Umbilical cord (tissue), 2 donors: Measurements from ENCODE around the gene CDH4. TPM values are rescaled to one million over a fixed set of nuclear protein-coding genes. Genes with fewer than 3 reads are reported as not detected.
A peak's percentile ranks its signal among the peaks of the same experiment; 100 is the strongest.

Source experiments
- DNase-seq: peaks from one replicate; pipeline ENCODE4 v3.0.0-alpha.2; 2015; ENCODE audit warnings: low spot score
- total RNA-seq: library from RNA; depleted of rRNA; stranded (reverse); fragments of >200 nt; gene quantifications from one replicate; pipeline ENCODE4 v1.2.3, GENCODE V29; 2014; ENCODE audit warnings: low replicate concordance; ENCODE audit not compliant: insufficient read depth

The CDH4 gene
- 0.48 TPM for total RNA-seq

DNA sequence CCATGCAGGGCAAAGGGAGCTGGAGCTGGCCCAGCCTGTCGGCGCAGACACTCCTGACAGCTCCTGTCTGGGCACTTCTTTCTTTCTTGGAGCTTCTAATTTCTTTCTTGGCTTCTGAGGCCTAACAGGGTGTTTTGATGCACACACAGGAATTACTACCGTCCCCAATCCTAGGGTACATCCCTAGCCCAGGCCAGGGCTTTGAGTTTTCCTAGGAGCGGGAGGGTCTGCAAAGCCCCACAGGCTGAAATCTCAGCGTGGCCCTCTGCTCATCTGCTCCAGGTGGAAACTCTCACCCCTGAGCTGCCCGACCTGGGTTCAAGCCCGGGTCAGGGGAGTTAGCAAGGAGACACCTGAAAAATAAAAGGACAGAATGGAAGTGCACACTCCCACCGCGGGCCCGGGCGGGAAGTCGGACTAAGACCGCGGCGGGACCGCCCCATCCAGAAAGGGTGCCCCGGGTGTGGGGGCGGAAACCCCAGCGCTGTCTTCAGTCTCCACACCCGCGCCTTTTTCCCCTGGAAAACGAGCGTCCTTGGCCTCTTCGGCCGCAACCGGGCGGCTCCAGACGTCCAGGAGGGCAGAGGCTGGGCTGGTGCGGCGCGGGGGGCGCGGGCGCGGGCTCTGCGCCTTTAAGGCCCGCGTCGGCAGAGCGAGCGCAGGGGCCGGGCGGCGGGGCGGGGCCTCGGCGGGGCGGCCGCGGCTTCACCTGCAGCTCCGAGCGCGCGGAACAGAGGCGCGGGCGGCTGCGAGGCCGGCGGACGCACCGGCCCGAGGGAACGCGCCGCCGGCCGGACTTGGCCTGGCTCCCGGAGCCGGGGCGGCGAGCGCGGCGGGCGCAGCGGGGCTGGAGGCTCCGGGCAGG is at the start of gene CDH4:
Gene CDH4, plus strand, starts transcription at position 733 of the 865 bp plus-strand sequence.
- no peak for DNase-seq

DNA sequence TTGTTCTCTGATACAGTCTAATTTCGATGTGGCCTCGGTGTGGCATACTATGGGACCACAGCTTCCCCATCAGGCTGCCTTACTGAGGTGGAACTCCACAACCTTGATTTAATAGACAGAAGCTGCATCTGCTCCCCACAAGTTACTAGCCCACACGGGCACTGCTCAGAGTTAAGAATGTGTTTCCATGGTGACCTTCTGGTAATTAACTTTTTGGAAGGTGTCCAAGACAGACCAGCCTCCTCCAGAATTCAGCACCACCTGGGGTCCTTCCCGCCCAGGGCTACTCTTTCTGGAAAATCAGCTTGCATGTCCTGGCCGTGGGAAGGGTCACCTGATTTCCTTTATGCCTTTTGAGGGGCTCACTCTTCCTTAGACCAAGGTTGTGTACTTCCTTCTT is 48.7 kb upstream of the CDH4 start:
- DNase-seq = no peak

DNA sequence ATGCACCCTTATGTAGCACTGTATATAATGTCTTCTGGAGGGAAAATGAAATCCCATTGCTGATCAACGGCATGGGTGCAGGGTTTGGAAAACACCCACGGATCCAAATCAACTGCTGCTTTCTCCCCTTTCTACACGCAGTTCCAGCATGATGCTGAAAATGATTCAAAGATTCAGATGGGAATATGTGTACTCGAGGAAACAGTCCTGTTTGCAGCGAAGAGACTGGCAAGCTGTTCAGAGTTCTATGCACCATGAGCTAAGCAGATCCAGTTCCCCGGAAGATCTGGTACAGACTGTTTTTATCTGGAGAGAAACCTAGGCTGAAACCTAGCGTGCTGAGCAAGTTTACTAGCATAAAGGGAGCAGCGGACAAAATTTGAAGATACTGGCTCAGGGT is 47.9 kb upstream of the CDH4 start:
- no peak for DNase-seq

DNA sequence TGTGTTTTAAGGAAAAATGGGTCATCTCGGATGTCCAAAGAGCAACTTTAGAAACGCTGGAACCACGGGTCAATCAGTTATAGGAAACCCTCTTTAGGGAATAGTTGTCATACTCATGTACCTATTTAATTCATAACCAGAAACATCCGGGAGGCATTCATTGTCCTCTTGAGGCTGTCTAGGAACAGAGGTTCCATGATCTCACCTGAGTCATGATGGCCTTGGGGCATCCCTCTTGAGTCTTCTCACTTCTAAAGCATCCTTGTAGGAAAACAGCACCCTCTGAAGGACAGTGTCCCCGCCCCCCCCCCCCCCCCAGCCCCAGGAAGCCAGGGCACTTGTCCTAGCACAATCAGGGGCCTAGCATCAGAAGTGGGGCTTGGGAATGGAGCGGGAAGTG is 46.3 kb upstream of the CDH4 start:
- DNase-seq = no peak

- DNase-seq = no peak
These were observed 41.2 kb upstream of the CDH4 start for GRCh38 chr20:61210862-61211261.

GRCh38 chr20:61217848-61218247 is 34.2 kb upstream of the CDH4 start:
- no peak for DNase-seq

DNA sequence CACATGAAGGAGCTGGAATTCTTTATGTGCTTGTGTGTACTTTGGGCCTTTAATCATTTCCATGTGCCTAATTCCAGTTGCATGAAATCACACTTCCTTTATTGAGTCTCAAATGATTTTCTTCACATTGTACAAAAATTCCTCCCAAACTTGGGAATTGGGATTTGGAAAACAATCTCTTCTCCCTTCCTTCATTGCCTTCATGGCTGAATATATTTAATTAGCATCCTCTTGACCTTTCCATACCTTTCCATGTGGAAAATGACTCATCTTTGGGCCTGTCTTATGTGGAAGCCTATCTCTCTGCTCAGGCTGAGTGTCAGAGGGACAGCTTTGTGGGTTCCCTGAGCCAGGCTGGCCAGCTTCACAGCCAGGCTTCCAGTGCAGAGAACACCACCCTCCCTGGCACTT is 33.0 kb upstream of the CDH4 start:
- peak; percentile 4 for DNase-seq

DNA sequence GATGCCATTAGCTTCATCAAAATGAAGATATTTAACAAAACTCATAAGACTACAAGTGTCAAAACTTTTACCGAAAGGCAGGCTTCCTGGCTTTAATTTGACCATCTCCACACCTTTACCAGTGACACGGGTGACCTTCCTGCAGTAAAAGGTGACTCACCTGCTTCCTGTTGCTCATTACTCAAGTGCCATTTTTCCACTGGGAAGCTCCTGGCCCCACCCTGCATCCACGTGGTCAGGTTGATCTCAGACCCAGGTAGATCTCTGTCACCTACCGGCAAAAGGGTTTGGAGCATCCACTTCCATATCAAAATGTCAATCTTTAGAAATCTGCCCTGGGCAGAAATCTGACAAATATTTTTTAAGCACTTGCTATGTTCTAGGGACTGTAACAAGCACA is 31.9 kb upstream of the CDH4 start:
- no peak for DNase-seq

DNA sequence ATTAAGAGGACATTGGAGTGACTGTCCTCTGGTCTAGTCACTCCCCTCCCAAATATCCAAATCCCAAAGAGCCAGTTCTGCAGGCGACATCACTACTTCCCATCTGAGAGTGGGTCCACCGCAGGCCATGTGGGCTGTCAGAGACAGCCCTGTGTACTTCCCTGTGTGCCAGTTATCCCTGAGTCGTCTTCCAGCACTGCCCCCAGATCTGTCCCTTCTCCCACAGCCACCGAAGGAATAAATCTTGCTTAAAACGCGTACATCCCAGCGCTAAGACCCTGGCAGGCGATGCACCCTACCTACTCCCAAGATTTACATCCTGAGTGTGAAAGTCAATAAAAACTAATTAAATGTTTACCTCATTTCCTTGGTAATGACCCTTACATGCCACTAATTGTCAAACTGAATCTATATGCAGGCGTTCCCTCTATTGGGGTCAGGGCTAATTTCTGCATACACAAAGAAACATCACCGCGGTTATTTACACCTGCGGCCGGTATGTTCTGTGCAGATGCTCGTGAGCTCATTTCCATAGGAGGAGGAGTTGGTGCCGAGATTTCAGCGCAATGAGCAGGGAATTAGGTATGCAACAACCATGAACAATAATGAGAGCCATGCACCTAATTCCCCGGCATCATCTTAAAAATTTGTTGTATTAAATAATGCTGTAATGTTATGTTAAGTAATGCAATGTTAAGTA is 31.3 kb upstream of the CDH4 start:
- no peak for DNase-seq

- no peak for DNase-seq
These were observed 29.4 kb upstream of the CDH4 start for GRCh38 chr20:61222699-61223098.

GRCh38 chr20:61223121-61223520 is 28.9 kb upstream of the CDH4 start:
- DNase-seq = no peak

DNA sequence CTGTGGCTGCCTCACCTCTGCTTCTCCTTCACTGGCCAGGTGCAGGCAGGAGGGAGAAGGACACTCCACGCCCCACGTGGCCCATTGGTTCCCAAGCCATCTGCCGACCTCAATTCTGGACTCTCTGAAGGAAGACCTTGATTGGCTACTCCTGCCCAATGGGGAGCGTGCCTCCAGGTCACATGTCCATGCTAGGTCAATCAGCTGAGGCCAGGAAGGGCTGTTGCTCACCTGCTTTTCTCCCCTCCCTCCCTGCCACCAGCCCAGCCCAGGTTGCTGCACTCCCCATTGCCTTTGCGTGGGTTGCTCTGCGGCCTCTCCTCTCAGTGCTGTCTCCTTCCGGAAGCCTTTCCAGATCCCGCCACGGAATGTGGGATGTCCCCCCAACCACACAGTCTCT is 21.9 kb upstream of the CDH4 start:
- DNase-seq = no peak

DNA sequence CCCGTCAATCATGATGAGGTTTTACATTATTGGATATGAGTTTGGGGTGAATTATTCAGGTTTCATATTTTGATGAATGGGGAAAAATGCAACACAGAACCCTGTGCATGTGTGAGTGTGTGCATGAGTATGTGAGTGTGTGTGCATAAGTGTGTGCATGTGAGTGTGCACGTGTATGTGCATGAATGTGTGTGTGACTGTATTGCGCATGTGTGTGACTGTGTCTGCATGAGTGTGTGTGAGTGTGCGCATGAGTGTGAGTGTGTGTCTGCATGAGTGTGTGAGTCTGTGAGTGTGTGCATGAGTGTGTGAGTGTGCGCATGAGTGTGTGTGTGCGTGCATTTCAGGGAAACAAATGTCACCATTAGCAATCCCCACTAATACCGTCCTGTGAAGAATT is 18.5 kb upstream of the CDH4 start:
- no peak for DNase-seq

GRCh38 chr20:61234224-61234890 is 17.7 kb upstream of the CDH4 start:
- no peak for DNase-seq

- no peak for DNase-seq
These were observed 15.3 kb upstream of the CDH4 start for GRCh38 chr20:61236713-61237112.

DNA sequence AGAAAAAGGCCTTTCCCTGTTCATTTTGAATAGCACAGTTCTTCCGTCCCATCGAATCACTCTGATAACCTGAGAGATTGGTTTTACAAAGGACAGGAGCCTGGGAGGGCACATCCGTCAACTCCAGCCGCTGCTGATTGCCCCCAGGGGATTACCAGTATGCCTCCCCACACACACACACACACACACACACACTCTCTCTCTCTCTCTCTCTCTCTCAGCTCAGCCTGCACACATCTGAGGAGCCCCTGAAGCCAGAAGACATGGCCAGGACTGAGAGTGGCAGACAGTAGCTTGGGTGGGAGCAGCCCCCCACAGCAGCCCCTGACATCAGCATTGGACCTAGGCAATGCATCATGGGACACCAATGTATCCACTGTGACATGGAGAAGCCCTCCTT is 13.2 kb upstream of the CDH4 start:
- no peak for DNase-seq

DNA sequence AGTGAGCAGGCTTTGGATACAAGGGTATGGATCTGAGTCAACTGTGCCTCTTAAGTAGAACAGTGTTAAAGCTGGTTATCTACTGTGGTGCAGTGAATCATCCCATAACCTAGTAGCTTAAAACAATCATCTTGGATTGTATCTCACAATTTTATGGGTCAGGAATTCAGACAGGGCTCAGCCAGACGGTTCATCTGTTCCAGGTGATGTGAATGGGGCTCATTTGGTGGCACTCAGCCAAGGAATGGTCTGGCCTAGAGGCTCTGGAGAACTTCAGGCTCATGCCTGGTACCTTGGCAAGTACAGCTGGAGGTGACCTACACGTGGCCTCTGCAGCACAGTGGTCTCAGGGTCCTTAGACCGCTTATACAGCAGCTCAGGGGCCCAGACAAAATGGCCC is 11.2 kb upstream of the CDH4 start:
- no peak for DNase-seq

GRCh38 chr20:61244213-61244612 is 7.8 kb upstream of the CDH4 start:
- no peak for DNase-seq

DNA sequence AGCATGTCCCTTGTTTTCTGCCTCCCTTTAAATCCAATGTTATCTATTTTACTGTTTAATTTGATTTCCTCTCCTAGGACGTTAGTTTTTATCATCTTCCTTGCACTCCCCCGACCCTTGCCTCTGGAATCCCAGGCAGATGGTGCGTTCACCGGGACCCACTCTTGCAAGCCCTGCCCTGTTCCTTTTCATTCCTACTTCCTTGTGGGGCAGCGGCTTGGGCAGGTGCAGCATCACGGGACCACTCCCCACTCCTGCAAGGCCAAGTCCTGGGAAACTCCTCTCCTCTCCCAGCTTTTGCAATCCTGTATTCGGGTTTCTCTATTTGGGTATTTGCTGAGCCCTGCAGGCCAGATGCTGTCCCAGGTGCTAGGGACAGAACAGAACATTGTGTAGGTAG is 5.8 kb upstream of the CDH4 start:
- DNase-seq = no peak

DNA sequence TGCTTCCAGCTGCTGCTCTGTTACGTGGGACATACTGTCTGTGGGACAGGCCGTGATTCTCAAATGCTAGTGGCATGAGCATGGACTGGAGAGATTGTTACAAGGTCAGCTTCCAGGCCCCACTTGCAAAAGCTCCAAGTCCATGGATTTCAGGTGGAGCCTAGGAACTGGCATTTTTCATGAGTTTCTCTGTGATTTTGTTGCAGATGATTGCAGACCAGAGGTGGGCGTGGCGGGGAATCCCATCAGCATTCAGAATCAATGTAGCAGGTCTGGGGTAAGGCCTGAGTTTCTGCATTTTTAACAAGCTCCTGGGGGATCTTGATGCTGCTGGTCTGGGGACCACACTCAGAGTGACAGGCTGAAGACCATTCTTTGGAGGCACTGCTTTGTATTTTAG is 2.4 kb upstream of the CDH4 start:
- no peak for DNase-seq

DNA sequence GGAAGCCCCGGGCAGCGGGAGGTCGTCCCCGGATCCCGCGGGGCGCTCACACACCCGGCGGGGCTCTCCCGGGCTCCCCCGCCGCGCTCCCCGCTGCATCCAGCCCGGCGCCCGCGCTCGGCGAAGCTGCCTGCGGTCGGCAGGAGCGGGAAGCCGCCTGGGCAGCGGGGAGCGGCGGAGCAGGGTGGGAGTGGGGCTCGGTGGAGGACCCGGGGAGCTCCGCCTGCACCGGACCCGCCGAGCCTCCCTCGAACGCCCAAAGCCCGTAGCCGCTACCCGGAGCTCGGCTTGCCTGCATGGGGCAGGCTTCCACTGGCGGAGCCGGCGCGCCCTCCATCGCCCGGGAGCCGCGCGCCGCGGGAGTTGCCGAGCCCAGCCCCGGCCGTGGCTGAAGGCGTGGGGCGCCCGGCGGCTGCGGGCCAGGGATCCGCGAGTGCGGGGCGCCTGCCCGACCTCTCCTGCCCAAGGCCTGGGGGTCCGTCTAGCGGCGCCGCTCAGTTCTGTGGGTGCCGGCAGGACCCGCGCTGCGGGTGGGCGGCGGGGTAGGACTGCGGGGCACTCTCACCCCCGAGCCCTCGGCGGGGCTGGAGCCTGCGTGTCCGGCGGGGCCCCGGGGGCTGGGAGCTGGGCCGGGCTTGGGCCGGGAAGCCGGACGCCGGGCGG is 671 bp downstream of the CDH4 start:
- DNase-seq = no peak

GRCh38 chr20:61253264-61253639 is 1.2 kb downstream of the CDH4 start:
- no peak for DNase-seq
